ENCODE results near the gene RNF5.
"Not testable (repeated sequence)": the region's sequence is repeated elsewhere in the genome, so short reads cannot be mapped to it uniquely, and the experiment has no call there.

Gene RNF5

GRCh38 chr6:32210191-32210601 lies 32.0 kb downstream of the RNF5 start:
- DNase-seq (ENCODE audit: low spot score): peak; percentile 15

GRCh38 chr6:32211432-32211831 lies 33.2 kb downstream of the RNF5 start:
- DNase-seq (ENCODE audit: low spot score): not testable (repeated sequence)

- DNase-seq (ENCODE audit: low spot score): no peak
Measured at GRCh38 chr6:32212076-32212760, 34.0 kb downstream of the RNF5 start.

GRCh38 chr6:32213649-32214048 lies 35.4 kb downstream of the RNF5 start:
- DNase-seq (ENCODE audit: low spot score): no peak

GRCh38 chr6:32214126-32214525 lies 35.9 kb downstream of the RNF5 start:
- DNase-seq (ENCODE audit: low spot score): no peak

GRCh38 chr6:32215617-32216016 lies 37.4 kb downstream of the RNF5 start:
- DNase-seq (ENCODE audit: low spot score): no peak

- DNase-seq (ENCODE audit: low spot score): no peak
Measured at GRCh38 chr6:32216285-32216684, 38.1 kb downstream of the RNF5 start.

GRCh38 chr6:32216998-32217397 lies 38.8 kb downstream of the RNF5 start:
- DNase-seq (ENCODE audit: low spot score): no peak

- DNase-seq (ENCODE audit: low spot score): no peak
Measured at GRCh38 chr6:32218167-32218566, 40.0 kb downstream of the RNF5 start.

- no peak for DNase-seq (ENCODE audit: low spot score)
Measured at GRCh38 chr6:32220021-32220420, 41.8 kb downstream of the RNF5 start.

- DNase-seq (ENCODE audit: low spot score): no peak
Measured at GRCh38 chr6:32222333-32223230, 44.4 kb downstream of the RNF5 start.

- DNase-seq (ENCODE audit: low spot score): no peak
Measured at GRCh38 chr6:32223258-32224235, 45.3 kb downstream of the RNF5 start, which contains the start of gene NOTCH4. NOTCH4 (minus strand) TSS chr6:32224067; CDS start chr6:32223928, 139 bp downstream.

GRCh38 chr6:32224696-32225095 lies 46.5 kb downstream of the RNF5 start:
- no peak for DNase-seq (ENCODE audit: low spot score)

GRCh38 chr6:32226434-32226833 lies 48.2 kb downstream of the RNF5 start:
- DNase-seq (ENCODE audit: low spot score): no peak

Data from left forelimb (tissue), 1 donor.